Activated CD4-positive, alpha-beta T cell treated with anti-CD3 and anti-CD28 coated beads, Interleukin-2, amount 10 ng/mL, durations not matched to agents 24 days and 14 days (primary cell): ENCODE measurements around the gene C11orf91. TPM values are rescaled to one million over a fixed set of nuclear protein-coding genes. Genes with fewer than 3 reads are reported as not detected.

Experiments used
- DNase-seq: peaks from one replicate; pipeline ENCODE4 v3.0.0; 2022
- H3K27ac Mint-ChIP-seq: one replicate; pipeline ENCODE4 v1.8.0; 2022; ENCODE audit warnings: mild to moderate bottlenecking, mixed read lengths
- H3K27me3 Mint-ChIP-seq: one replicate; pipeline ENCODE4 v1.8.0; 2022; ENCODE audit warnings: mixed read lengths
- H3K36me3 Mint-ChIP-seq: one replicate; pipeline ENCODE4 v1.8.0; 2022; ENCODE audit warnings: low read depth, mild to moderate bottlenecking, mixed read lengths
- H3K4me1 Mint-ChIP-seq: one replicate; pipeline ENCODE4 v1.8.0; 2021; ENCODE audit warnings: mixed read lengths
- H3K4me3 Mint-ChIP-seq: one replicate; pipeline ENCODE4 v1.8.0; 2022; ENCODE audit warnings: mild to moderate bottlenecking, moderate library complexity, mixed read lengths
- H3K9me3 Mint-ChIP-seq: one replicate; pipeline ENCODE4 v1.8.0; 2021; ENCODE audit warnings: mixed read lengths
- intact Hi-C: fragments of 100-400 bp; cut with micrococcal nuclease; formaldehyde crosslinking; loops from one replicate; pipeline ENCODE4 v1.15.1; 2023
- total RNA-seq: library from RNA; stranded (reverse); gene quantifications from 2 replicates; pipeline ENCODE4 v1.2.3, GENCODE V29; 2022

The C11orf91 gene, protein sequence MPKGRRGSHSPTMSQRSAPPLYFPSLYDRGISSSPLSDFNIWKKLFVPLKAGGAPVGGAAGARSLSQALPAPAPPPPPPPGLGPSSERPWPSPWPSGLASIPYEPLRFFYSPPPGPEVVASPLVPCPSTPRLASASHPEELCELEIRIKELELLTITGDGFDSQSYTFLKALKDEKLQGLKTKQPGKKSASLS
- total RNA-seq = 0.51 TPM in 1 of 2 replicates, not detected in the other

DNA sequence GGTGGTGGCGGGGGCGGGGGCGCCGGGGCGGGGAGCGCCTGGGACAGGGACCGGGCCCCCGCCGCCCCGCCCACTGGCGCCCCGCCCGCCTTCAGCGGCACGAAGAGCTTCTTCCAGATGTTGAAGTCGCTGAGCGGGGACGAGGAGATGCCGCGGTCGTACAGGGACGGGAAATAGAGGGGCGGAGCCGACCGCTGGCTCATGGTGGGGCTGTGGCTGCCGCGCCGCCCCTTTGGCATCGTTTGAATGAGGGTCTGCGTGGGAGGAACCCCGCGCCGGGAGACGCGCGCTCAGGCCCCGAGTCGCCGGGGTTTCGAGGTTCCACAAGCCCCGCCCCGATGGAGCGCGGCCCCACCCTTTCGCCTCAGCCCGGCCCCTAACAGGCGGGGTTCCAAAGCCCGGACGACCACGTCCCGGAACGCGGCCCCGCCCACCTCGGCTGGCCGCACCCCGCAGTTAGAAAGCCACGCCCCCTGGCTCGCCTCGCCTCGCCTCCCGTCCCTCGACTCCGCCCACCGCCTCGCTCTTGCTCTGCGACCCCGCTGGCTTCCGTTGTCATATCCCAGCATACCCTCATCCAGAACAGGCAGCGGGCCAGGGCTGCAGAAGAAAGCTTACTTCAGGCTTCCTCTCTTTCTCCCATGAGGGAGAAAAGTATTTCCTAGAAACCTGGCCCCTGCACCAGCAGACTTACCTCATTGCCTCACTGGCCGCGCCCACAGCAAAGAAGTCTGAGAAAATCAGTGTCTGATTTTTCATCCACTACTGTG lies at the start of gene C11orf91:
Gene C11orf91 (minus strand): TSS at position 325 of the 770 bp plus-strand sequence. CDS start 86 bp downstream, at position 239.
- intact Hi-C loops = loop anchor here (1.0 to 2.0 kb wide), 3 partner anchors 22 to 74 kb away; partner anchors contain the start of genes CD59 and FBXO3
- Mint-ChIP-seq H3K27ac (peak within 1 kb of the TSS; percentile 68), H3K36me3 (no peaks in the 10 kb centered on the region)

DNA sequence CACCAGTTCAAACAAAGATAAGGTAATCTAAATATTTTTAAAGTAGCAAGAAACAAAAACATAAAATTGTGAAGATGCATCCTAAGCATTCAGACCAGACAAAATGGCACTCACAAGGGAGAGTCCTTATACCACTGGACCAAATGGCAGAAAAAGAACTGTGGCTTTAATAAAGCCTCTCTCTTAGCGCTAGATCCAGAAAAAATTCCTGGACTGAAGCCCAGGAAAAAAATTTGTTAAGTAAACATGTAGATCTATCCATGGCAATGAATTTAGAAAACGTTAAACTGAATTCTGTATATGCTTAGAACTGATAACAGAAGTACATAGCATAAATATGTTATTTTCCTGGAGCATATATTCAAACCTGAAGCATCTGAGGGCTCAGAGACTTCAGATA lies 47.4 kb upstream of the C11orf91 start:
- DNase-seq = no peak
- Mint-ChIP-seq H3K4me3 (no peak overlapping the region), H3K27me3 (no peaks in the 10 kb centered on the region), H3K27ac (no peak overlapping the region), H3K4me1 (no peaks in the 10 kb centered on the region), H3K36me3 (peaks cover 23% of the 10 kb centered on the region), H3K9me3 (no peaks in the 10 kb centered on the region)
- intact Hi-C loops = no loop called here

More for the DNA sequence above, at the start of gene C11orf91:
- Mint-ChIP-seq H3K4me1 (peaks cover 20% of the 10 kb centered on the region), H3K27me3 (peaks cover 25% of the 10 kb centered on the region), H3K9me3 (no peaks in the 10 kb centered on the region), H3K4me3 (peak within 1 kb of the TSS; percentile 92)
- peak; percentile 99 for DNase-seq

DNA sequence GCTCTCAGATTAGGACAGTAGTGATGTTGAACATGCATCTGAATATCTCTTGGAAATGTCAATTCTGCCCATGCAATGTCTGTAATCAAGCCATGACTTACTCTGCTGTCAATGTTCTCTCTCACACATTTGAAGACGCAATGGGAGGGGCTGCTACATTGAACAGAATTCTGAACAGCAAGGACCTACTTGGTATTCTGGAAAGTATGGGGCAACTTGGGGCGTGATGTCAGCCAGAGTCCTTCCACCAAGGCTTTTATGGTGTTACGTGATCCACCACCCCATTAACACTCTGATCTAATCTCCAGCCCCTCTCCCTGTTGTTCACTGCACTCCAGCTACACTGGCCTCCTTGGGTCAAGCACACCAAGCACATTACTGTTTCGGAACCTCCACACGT lies 42.7 kb upstream of the C11orf91 start:
- H3K27me3 Mint-ChIP-seq = peaks cover 3% of the 10 kb centered on the region
- intact Hi-C loops = loop anchor here (2.0 kb wide), 2 partner anchors 200 to 380 kb away; no protein-coding TSS in a partner anchor
- DNase-seq = no peak
- no peaks in the 10 kb centered on the region for H3K4me1 Mint-ChIP-seq
- H3K36me3 Mint-ChIP-seq = peaks cover 15% of the 10 kb centered on the region
- H3K27ac Mint-ChIP-seq = no peak overlapping the region
- no peak overlapping the region for H3K4me3 Mint-ChIP-seq
- H3K9me3 Mint-ChIP-seq = no peaks in the 10 kb centered on the region

DNA sequence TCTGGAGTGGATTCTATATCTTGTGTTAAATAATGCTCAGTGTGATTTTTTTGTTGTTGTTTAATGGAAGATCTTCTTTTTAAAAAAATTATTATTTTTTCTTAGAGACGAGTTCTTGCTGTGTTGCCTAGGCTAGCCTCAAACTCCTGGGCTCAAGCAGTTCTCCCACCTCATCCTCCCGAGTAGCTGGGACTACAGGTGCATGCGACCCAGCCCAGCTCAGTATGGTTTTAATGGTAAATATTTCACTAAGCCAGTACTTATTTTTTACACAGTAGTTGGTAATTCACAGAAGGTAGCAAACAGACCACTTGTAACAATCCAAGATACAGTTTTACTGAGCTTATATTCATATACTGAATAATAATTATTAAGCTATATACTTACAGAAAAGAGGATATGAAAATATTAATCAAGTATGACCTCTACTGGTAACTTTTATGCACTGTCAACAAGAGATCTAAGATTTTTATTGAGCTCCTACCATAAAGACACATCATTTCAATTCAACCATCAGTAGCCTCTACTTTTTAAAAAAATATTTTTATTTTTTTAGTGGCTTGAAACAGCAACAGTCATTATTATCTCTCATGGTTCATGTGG lies 41.7 kb upstream of the C11orf91 start:
- DNase-seq = no peak
- H3K9me3 Mint-ChIP-seq = no peaks in the 10 kb centered on the region
- H3K27me3 Mint-ChIP-seq = peaks cover 3% of the 10 kb centered on the region
- intact Hi-C loops = loop anchor here (1.0 to 2.0 kb wide), 3 partner anchors 26 to 380 kb away; no protein-coding TSS in a partner anchor
- H3K27ac Mint-ChIP-seq = no peak overlapping the region
- peaks cover 13% of the 10 kb centered on the region for H3K36me3 Mint-ChIP-seq
- H3K4me3 Mint-ChIP-seq = no peak overlapping the region
- H3K4me1 Mint-ChIP-seq = no peaks in the 10 kb centered on the region

DNA sequence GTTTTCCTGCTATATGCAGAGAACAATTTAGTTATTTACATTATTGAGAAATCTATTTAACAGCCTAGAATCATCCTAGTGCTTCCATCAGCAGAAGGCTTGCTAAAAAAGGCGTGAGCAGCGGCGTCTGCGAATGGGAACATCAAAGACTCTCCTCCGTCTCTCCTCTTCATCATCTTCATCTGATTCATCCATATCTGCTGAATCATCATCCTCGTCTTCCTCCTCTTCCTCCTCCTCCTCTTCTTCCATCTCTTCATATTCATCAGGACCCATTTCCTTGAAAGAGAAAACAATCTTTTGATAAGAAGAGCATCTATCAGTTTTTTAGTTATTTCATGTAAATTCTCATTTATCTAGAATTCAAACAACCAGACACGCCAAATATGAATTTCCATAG lies 41.2 kb upstream of the C11orf91 start:
- H3K4me3 Mint-ChIP-seq = no peak overlapping the region
- H3K27me3 Mint-ChIP-seq = peaks cover 7% of the 10 kb centered on the region
- intact Hi-C loops = loop anchor here (1.0 to 2.0 kb wide), 3 partner anchors 26 to 379 kb away; no protein-coding TSS in a partner anchor
- peaks cover 2% of the 10 kb centered on the region for H3K4me1 Mint-ChIP-seq
- H3K27ac Mint-ChIP-seq = no peak overlapping the region
- peaks cover 10% of the 10 kb centered on the region for H3K36me3 Mint-ChIP-seq
- no peak for DNase-seq
- no peaks in the 10 kb centered on the region for H3K9me3 Mint-ChIP-seq

DNA sequence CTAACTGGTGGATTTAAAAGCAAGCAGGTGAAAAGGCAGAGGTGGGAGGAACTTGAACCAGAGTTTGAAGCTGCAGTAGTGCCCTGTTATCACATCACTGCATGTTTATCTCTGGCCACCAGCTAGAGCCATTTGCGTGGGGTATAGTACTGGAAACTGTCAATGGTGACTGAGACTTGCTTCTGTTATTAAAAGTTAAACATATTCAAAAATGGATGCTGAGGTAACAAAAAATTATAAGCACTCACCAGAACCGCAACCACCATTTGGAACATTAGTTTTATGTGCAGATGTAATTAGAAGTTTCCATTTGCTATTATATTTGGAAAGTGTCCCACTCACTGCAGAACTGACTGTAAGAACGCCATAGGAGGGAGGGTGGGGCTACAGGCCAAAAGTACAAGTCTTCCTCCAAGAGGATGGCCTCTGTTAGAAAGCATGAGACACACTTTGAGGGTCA lies 36.8 kb upstream of the C11orf91 start:
- no peaks in the 10 kb centered on the region for H3K9me3 Mint-ChIP-seq
- peaks cover 8% of the 10 kb centered on the region for H3K27me3 Mint-ChIP-seq
- H3K4me3 Mint-ChIP-seq = no peak overlapping the region
- peaks cover 28% of the 10 kb centered on the region for H3K4me1 Mint-ChIP-seq
- intact Hi-C loops = loop anchor here (10.0 kb wide), 3 partner anchors 573 to 1597 kb away; partner anchors contain the start of genes CSTF3 and QSER1
- H3K36me3 Mint-ChIP-seq = peaks cover 19% of the 10 kb centered on the region
- no peak overlapping the region for H3K27ac Mint-ChIP-seq
- no peak for DNase-seq

DNA sequence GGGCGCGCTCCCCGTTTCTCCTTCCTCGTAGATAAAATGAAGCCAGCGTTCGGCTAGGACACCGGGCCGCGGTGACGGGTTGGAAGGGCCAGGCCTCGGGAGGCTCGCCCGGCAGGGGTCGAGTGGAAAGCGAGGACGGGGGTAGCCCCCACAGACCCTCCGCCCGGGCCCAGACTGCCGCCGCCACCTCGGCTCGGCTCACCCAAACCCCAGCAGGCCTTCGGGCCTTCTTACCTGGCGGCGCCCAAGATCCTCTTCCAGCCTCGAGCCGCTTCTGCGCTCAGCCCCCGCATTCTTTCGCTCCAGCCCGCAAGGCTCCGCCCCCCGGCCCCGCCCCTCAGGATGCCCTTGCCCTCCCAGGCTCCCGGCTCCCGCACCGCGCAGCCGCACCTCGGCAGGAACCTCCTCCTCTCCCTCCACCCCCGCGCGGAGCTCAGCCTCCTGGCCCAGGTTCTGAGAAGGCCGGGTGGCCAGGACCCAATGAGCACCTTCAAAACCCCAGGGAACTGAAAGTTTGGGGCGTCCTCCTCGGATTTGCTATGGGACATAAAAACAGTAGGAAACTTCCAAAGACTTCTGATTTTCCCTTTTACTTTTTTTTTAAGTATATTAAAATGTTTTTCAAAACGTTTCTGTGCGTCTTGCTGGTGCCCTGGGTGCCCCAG lies 35.7 kb upstream of the C11orf91 start, which contains the start of gene CD59:
Gene CD59 (minus strand): TSS at position 276 of the 665 bp plus-strand sequence. CDS start 13,978 bp downstream, outside the sequence.
- Mint-ChIP-seq H3K9me3 (no peaks in the 10 kb centered on the region), H3K27ac (peak within 1 kb of the TSS; percentile 89), H3K36me3 (peaks cover 23% of the 10 kb centered on the region), H3K4me1 (peaks cover 36% of the 10 kb centered on the region), H3K4me3 (peak within 1 kb of the TSS; percentile 90), H3K27me3 (peaks cover 8% of the 10 kb centered on the region)
- intact Hi-C loops = loop anchor here (1.0 to 10.0 kb wide), 5 partner anchors 36 to 1599 kb away; partner anchors contain the start of genes C11orf91, CSTF3, FBXO3 and QSER1
- DNase-seq = peak; percentile 97

DNA sequence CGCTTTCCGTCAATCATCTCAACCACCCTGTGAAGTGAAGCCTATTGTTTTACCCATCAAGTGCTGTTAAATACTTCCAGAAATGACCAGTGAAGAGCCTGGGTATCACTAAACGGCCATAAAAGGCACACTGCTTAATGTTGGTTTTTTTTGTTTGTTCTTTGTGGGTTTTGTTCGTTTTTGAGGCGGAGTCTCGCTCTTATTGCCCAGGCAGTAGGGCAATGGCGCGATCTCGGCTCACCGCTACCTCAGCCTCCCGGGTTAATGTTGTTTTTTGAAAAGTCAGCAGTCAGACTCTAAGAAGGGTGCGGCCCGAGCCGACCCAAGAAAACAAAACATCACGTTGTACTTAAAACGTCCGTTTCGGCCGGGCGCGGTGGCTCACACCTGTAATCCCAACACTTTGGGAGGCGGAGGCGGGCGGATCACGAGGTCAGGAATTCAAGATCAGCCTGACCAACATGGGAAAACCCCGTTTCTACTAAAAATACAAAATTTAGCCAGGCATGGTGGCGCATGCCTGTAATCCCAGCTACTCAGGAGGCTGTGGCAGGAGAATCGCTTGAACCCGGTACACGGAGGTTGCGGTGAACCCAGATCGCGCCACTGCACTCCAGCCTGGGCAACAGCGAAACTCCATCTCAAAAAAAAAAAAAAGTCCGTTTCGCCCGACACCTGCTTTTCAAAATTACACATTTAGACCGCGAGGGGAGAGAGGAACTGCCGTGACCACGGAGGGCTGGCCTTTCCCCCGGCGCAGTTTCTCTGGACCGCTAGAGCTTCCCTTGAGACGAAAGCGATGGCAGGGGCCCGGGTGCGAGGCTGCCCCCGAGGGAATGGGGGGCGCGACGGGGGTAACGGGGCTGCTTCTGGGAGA lies 34.9 kb upstream of the C11orf91 start:
- peaks cover 38% of the 10 kb centered on the region for H3K4me1 Mint-ChIP-seq
- peak; percentile 85 for DNase-seq
- H3K4me3 Mint-ChIP-seq = peak overlapping the region; percentile 90
- H3K27me3 Mint-ChIP-seq = peaks cover 8% of the 10 kb centered on the region
- H3K9me3 Mint-ChIP-seq = no peaks in the 10 kb centered on the region
- peak overlapping the region; percentile 89 for H3K27ac Mint-ChIP-seq
- peaks cover 24% of the 10 kb centered on the region for H3K36me3 Mint-ChIP-seq
- intact Hi-C loops = loop anchor here (1.0 to 10.0 kb wide), 7 partner anchors 12 to 1599 kb away; partner anchors contain the start of genes C11orf91, CSTF3, FBXO3 and HIPK3

DNA sequence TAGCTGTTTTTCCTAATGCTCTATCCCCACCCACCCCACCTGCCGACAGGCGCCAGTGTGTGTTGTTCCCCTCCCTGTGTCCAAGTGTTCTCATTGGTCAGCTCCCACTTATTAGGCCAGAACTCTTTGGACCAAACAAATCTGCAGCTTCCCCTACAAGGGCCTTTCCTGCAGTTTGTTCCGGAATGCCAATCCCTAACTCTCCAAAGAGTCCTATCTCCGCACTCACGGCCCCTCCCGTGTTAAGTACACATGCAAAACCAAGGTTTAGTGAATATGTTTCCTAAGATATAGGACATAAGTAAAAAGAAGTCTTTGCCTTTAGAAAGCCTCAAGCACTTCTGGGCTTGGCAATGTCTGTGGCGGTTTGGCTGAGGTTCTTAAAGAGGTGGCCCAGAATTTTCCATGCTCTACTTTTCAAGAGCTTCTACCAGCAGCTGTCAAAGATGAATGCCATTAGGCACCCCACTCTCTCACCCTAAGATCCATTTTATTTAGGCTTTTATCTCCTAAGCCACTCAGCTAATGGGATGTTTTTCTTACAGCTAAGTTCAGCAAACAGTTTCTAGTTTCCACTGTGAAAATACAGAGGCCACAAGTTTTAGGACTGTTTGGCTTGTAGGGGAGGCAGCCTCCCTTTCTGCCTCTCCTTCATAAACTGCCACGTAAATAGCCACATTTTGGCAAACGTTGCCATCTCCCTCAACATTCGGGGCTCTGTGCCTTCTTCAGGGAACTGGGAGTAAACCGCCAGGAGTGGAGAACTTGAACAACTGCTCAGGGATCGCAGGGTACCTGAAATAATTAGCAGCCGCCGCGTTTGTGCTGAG lies 34.0 kb upstream of the C11orf91 start:
- intact Hi-C loops = loop anchor here (1.0 to 10.0 kb wide), 6 partner anchors 11 to 1600 kb away; partner anchors contain the start of genes CSTF3, HIPK3, LMO2 and QSER1
- Mint-ChIP-seq H3K36me3 (peaks cover 27% of the 10 kb centered on the region), H3K27ac (peak overlapping the region; percentile 89), H3K4me3 (peak overlapping the region; percentile 90), H3K27me3 (peaks cover 8% of the 10 kb centered on the region), H3K9me3 (no peaks in the 10 kb centered on the region), H3K4me1 (peaks cover 38% of the 10 kb centered on the region)
- DNase-seq = no peak

DNA sequence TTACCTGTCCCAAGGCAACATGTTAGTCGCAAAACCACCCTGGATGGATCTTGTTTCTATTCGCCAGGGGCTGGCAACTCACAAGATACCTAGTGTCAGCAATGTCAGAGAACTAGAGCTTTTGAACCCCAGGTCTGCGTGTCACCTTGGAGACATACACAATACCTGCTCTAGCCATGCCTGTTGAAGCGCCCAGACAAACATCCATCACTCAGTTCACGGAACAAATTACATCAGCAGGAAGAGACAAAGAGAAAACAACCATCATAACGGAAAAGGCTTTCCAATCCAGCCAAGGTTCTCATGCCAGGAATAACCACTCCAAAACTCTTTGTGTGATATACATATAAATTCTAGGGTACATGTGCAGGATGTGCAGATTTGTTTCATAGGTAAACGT lies 33.4 kb upstream of the C11orf91 start:
- intact Hi-C loops = loop anchor here (2.0 to 10.0 kb wide), 5 partner anchors 158 to 1601 kb away; partner anchors contain the start of genes CSTF3, HIPK3, LMO2 and QSER1
- no peak for DNase-seq
- Mint-ChIP-seq H3K9me3 (no peaks in the 10 kb centered on the region), H3K36me3 (peaks cover 31% of the 10 kb centered on the region), H3K27ac (no peak overlapping the region), H3K4me3 (peak overlapping the region; percentile 90), H3K27me3 (peaks cover 8% of the 10 kb centered on the region), H3K4me1 (peaks cover 40% of the 10 kb centered on the region)

DNA sequence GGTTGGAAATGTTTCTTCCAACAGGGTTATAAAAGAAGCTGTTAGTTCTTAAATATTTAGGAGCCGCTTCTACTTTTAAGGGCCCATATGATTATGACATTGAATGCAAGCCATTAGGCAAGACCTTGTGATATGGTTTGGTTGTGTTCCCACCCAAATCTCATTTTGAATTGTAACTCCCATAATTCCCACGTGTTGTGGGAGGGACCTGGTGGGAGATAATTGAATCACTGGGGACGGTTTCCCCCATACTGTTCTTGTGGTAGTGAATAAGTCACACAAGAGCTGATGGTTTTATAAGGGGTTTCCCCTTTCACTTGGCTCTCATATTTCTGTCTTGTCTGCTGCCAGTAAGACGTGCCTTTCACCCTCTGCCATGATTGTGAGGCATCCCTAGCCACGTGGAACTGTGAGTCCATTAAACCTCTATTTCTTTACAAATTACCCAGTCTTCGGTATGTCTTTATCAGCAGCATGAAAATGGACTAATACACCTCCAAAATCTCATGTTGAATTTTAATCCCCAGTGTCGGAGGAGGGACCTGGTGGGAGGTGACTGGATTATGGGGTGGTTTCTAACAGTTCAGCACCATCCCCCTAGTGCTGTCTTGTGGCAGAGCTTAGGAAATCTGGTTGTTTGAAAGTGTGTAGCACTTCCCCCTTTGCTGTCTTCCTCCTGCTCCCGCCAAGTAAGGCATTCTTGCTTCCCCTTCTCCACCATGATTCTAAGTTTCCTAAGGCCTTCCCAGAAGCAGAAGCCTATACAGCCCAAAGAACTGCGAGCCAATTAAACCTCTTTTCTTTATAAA lies 31.3 kb upstream of the C11orf91 start:
- Mint-ChIP-seq H3K9me3 (no peaks in the 10 kb centered on the region), H3K4me3 (peak overlapping the region; percentile 62), H3K27ac (peak overlapping the region; percentile 74), H3K4me1 (peaks cover 44% of the 10 kb centered on the region), H3K27me3 (peaks cover 2% of the 10 kb centered on the region), H3K36me3 (peaks cover 40% of the 10 kb centered on the region)
- DNase-seq = no peak
- intact Hi-C loops = loop anchor here (1.0 to 10.0 kb wide), 5 partner anchors 9 to 1603 kb away; partner anchors contain the start of genes CSTF3, LMO2 and QSER1
